WERI-Rb-1 (cell line): ENCODE measurements around the gene CADM2.

Experiments
- DNase-seq: peaks from one replicate; pipeline ENCODE4 v3.0.0-alpha.2; 2020
- H3K27ac ChIP-seq: fragments of 250-450 bp; sonication (Bioruptor Pico); 2 replicates; pipeline ENCODE4 v1.5.1; 2020; ENCODE audit warnings: mild to moderate bottlenecking, moderate library complexity
- H3K27me3 ChIP-seq: fragments of 250-450 bp; sonication (Bioruptor Pico); 2 replicates; pipeline ENCODE4 v1.5.1; 2021; ENCODE audit warnings: mild to moderate bottlenecking, low read depth, moderate library complexity; ENCODE audit not compliant: insufficient read depth, severe bottlenecking
- H3K36me3 ChIP-seq: fragments of 250-450 bp; sonication (Bioruptor Pico); 2 replicates; pipeline ENCODE4 v1.5.1; 2020; ENCODE audit warnings: mild to moderate bottlenecking, moderate library complexity
- H3K4me3 ChIP-seq: 2 replicates; pipeline ENCODE4 v1.5.1; 2011; ENCODE audit warnings: low read depth, mild to moderate bottlenecking, control low read depth, low read length
- H3K9me3 ChIP-seq: fragments of 250-450 bp; sonication (Bioruptor Pico); 2 replicates; pipeline ENCODE4 v1.5.1; 2021; ENCODE audit warnings: mild to moderate bottlenecking, moderate library complexity; ENCODE audit not compliant: severe bottlenecking
- TF ChIP-seq, protein P1 (sequence below): IDR thresholded peaks from 2 replicates; pipeline ENCODE4 v1.5.1; 2011; ENCODE audit warnings: low read depth, mild to moderate bottlenecking, control low read depth, inconsistent platforms, low read length

The CADM2 gene

DNA sequence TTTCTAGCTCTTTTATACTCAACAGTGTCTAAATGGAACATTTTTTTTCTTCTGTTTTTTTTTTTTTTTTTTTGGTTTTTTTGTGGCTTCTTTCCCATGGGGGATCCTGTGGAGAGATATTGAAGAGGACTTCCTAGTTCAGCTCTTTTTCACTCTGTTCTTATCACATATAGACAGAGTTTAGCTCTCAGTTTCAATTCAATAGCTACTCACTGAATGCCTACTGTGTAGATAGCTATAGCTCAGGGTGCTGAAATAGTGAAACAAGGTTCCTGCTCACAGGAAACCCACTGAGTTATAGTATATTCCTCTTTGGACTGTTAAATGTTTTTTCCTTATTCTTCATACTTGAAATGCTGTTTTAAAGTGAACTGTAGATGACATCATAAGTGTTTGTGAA, 918.8 kb downstream of the CADM2 start:
- TF ChIP-seq, protein P1, sequence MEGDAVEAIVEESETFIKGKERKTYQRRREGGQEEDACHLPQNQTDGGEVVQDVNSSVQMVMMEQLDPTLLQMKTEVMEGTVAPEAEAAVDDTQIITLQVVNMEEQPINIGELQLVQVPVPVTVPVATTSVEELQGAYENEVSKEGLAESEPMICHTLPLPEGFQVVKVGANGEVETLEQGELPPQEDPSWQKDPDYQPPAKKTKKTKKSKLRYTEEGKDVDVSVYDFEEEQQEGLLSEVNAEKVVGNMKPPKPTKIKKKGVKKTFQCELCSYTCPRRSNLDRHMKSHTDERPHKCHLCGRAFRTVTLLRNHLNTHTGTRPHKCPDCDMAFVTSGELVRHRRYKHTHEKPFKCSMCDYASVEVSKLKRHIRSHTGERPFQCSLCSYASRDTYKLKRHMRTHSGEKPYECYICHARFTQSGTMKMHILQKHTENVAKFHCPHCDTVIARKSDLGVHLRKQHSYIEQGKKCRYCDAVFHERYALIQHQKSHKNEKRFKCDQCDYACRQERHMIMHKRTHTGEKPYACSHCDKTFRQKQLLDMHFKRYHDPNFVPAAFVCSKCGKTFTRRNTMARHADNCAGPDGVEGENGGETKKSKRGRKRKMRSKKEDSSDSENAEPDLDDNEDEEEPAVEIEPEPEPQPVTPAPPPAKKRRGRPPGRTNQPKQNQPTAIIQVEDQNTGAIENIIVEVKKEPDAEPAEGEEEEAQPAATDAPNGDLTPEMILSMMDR: no peak
- DNase-seq: no peak
- no peaks in the 10 kb centered on the region for H3K36me3 ChIP-seq

DNA sequence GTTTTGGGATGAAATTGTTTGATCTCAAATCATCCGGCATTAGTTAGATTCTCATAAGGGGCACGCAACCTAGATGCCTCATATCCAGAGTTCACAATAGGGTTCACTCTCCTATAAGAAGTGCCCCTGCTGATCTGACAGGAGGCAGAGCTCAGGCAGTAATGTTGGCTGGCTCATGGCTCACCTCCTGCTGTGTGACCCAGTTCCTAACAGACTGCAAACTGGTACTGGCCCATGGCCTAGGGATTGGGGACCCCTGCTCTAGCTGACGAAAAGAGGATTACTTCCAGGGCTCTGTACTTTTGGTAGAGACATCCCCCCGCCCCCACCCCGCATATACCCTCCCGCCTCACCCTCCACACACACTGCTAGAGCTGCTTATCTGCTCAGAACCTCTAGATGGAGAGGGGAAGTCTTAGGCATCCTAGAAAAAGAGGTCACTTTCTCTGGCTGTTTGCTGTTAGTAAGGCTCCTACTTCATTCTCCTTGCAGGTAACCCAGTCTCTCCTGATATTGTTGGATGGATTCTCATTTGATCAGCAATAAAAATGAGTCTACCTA, 923.1 kb downstream of the CADM2 start:
- no peaks in the 10 kb centered on the region for H3K27me3 ChIP-seq

More for the DNA sequence above, 918.8 kb downstream of the CADM2 start:
- no peak overlapping the region for H3K27ac ChIP-seq
- H3K4me3 ChIP-seq: no peak overlapping the region
- no peaks in the 10 kb centered on the region for H3K27me3 ChIP-seq
- no peaks in the 10 kb centered on the region for H3K9me3 ChIP-seq

DNA sequence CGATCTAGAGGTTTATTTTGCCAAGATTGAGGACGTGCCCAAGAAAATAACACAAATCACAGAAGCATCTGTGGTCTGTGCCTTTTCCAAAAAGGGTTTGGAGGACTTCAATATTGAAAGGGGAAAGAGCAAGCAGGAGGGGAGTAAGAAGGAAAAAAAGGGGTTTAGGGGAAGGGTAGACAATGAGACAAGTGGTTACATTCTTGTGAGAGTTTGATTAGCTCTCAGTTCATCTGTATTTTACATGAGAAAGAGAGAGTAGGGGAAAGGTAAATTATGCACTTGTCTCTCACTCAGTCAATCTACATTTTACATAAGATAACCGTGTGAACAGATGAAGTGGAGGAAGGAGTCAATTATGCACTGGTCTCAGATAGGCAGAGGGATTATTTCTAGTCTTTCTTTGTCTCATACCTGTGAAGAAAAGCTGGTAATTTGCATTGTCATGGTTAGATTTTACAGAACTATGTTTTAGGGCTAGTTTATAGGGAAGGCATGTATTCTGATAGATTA, 931.3 kb downstream of the CADM2 start:
- TF ChIP-seq, protein P1: no peak
- H3K9me3 ChIP-seq: no peaks in the 10 kb centered on the region
- no peak overlapping the region for H3K4me3 ChIP-seq
- no peak for DNase-seq
- no peaks in the 10 kb centered on the region for H3K27me3 ChIP-seq
- no peak overlapping the region for H3K27ac ChIP-seq
- H3K36me3 ChIP-seq: no peaks in the 10 kb centered on the region

More for the DNA sequence above, 923.1 kb downstream of the CADM2 start:
- Histone ChIP-seq H3K27ac (no peak overlapping the region), H3K4me3 (no peak overlapping the region), H3K36me3 (no peaks in the 10 kb centered on the region), H3K9me3 (no peaks in the 10 kb centered on the region)
- TF ChIP-seq, protein P1: no peak
- peak; percentile 6 for DNase-seq

DNA sequence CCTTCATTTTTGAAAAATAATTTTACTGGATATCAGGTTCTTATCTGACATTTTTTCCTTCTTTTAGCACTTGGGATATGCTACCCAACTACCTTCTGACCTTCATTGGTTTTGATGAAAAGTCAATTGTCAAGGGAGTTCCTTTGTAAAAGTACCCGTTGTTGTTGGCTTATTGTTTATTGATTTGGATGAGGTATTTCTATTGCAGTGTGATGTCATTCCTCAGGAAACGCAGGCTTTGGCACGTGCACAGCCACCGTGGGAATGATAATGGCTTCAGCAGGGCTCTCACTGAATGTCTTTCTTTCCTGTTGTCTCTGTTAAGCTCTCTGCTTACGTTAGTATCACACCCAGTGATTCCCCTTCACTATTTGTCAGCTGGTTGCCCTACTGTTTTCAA, 944.6 kb downstream of the CADM2 start:
- TF ChIP-seq, protein P1: no peak
- H3K27ac ChIP-seq: no peak overlapping the region
- no peak for DNase-seq
- H3K4me3 ChIP-seq: no peak overlapping the region
- H3K9me3 ChIP-seq: no peaks in the 10 kb centered on the region
- H3K27me3 ChIP-seq: no peaks in the 10 kb centered on the region
- H3K36me3 ChIP-seq: no peaks in the 10 kb centered on the region

DNA sequence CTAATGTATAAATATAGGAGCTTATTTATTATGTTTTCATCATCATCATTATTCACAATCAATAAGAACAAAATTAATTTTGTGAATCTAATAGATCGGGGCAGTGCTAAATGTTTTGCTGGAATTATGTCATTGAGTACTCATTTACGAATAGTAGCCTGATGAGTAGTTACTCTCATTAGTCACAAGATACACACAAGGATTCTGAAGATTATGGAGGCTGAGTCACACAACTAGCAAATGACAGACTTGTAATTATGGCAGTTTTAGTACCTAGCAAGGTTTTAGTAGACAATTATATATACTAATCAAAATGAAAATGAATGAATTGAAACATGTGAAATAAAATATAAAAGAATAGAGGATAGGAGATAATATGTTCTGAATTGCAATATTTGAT, 954.2 kb downstream of the CADM2 start:
- DNase-seq: no peak
- Histone ChIP-seq H3K9me3 (no peaks in the 10 kb centered on the region), H3K36me3 (no peaks in the 10 kb centered on the region), H3K4me3 (no peak overlapping the region), H3K27me3 (no peaks in the 10 kb centered on the region), H3K27ac (no peak overlapping the region)
- TF ChIP-seq, protein P1: no peak

DNA sequence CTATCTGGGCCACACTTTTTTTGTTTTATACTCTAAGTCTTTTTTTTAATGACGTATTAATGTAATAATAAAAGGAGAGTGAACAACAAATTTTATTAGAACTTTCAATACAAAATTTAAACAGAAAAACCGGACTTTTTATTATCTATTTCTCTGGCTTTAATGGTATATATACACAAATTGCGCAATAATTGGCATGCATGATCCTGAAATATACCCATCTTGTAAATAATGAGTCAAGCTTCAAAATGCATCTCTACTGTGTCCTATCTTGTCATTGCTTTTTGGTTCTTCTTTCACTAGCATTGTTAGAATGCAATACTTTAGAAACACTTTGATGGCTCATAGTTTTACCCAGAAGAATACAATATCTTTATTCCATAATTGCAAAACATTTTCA, 963.6 kb downstream of the CADM2 start:
- no peak for DNase-seq
- Histone ChIP-seq H3K27ac (no peak overlapping the region), H3K4me3 (no peak overlapping the region), H3K27me3 (no peaks in the 10 kb centered on the region), H3K36me3 (no peaks in the 10 kb centered on the region), H3K9me3 (no peaks in the 10 kb centered on the region)
- TF ChIP-seq, protein P1: no peak
